ENCODE data around the gene PLAC9.

- TF ChIP-seq CTCF (IDR thresholded peaks at IDR 0.05) (no peak), POLR2AphosphoS5 (IDR thresholded peaks at IDR 0.05) (no peak), EP300 (IDR thresholded peaks at IDR 0.05) (no peak)
Measured at GRCh38 chr10:80149123-80149522, 16.6 kb downstream of the PLAC9 start.

All from esophagus muscularis mucosa (tissue), 4 donors.